ENCODE results near the gene CPXM1.

DNA sequence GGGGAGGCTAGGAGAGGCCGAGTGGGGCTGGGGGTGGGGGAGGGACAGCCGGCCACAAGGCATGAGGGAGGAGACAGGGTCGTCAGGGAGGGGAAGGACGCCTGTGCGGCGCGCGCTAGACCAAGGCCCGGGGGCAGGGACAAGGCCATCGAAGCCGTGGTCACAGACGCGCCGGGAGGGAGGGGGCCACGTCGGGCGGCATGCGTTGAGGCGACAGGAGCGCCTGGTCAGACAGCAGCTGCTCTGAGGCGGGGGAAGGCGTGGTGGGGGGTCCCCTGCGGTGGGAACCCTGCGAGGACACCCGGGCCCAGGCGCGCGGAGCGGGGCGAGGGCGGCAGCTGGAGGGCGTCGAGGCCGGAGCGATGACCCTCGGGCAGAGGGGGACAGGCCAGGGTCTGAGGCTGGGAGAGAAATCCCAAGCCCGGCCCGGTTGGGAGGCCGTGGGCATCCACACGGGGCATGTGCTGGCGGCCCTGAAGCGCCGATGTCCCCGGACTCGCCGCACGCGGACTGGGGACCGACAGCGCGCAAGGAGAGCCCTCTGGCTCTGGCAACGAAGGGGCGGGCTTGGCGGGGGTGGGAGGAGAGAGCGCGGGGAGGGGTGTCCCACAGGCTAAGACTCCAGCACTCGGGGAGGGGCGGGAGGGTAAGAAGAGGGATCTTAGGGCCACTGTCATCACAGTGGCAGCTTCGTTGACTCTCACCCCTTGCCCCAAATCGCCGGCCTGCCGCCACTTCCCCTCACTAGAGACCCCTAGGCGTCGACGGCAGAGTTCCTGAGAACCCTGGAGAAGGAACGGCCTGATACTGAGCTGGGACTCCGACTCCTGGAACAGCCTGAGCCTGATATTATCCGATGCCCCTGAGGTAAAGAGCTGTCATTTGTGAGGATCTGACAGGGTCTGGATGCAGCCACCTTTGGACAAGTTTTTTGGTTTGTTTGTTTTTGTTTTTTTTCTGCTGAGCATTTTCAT lies 20.8 kb upstream of the CPXM1 start:
- TF ChIP-seq, protein P1, sequence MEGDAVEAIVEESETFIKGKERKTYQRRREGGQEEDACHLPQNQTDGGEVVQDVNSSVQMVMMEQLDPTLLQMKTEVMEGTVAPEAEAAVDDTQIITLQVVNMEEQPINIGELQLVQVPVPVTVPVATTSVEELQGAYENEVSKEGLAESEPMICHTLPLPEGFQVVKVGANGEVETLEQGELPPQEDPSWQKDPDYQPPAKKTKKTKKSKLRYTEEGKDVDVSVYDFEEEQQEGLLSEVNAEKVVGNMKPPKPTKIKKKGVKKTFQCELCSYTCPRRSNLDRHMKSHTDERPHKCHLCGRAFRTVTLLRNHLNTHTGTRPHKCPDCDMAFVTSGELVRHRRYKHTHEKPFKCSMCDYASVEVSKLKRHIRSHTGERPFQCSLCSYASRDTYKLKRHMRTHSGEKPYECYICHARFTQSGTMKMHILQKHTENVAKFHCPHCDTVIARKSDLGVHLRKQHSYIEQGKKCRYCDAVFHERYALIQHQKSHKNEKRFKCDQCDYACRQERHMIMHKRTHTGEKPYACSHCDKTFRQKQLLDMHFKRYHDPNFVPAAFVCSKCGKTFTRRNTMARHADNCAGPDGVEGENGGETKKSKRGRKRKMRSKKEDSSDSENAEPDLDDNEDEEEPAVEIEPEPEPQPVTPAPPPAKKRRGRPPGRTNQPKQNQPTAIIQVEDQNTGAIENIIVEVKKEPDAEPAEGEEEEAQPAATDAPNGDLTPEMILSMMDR (IDR thresholded peaks at IDR 0.05; ENCODE audit: low read depth, low read length, missing input control): no peak
- TF ChIP-seq FOXA1 (IDR thresholded peaks at IDR 0.05) (no peak), RAD21 (IDR thresholded peaks at IDR 0.05) (no peak), REST (IDR thresholded peaks at IDR 0.05) (no peak), SP1 (IDR thresholded peaks at IDR 0.05) (no peak), GABPA (IDR thresholded peaks at IDR 0.05 in 1 of 2, conservative IDR thresholded peaks at IDR 0.05 in 1 of 2) (no peak), TAF1 (conservative IDR thresholded peaks at IDR 0.05) (no peak), RXRA (IDR thresholded peaks at IDR 0.05) (no peak), MAX (IDR thresholded peaks at IDR 0.05) (no peak), JUND (IDR thresholded peaks at IDR 0.05) (no peak)

Data from liver (tissue), 3 donors.